ENCODE data around the gene SSBP3. TPM values are rescaled to one million over a fixed set of nuclear protein-coding genes. Genes with fewer than 3 reads are reported as not detected.

Gene SSBP3
- total RNA-seq, 4 donors from 2014 or later = 19.3 to 40.5 (median 31.3) TPM

DNA sequence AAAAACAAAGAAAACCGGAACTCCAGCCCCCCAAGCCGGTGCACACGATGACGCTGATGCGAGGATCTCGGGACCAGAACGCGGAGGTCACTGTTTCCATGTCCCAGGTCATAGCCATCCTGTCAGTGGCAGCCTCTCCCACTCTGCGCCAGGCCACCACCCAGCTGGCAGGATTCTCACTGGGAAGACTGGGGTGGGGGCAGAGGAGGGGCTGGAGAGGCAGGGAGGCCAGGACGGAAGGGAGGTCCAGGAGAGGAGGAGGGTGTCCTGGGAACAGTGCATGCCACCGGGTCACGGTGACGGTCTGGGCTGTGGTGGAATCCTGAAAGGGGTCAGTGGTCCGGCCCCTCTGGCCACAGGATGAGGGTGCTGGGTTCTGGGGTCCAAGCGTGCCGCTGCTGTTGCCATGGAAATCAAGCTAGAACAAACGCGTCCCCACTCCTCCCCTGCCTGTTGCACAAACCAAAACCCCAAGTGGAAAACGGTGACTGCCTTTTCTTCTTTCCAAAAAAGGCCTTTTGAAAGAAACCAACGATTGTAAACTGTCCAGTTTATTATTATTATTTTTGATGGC, 180.1 kb downstream of the SSBP3 start:
- no peak overlapping the region for H3K4me3 ChIP-seq (ENCODE audit: low read depth, poor library complexity, severe bottlenecking)
- intact Hi-C loops (cut with DNase I; ENCODE audit: low total_unique reads) = no loop called here
- no peak for TF ChIP-seq CTCF (IDR thresholded peaks at IDR 0.05)
- no peak for TF ChIP-seq POLR2A (IDR thresholded peaks at IDR 0.05)
- 84 to 87% methylated on average over 20 of the region's 20 CpGs for WGBS, 2 donors
- DNase-seq (ENCODE audit: low spot score in 2 of 2) = no peak

DNA sequence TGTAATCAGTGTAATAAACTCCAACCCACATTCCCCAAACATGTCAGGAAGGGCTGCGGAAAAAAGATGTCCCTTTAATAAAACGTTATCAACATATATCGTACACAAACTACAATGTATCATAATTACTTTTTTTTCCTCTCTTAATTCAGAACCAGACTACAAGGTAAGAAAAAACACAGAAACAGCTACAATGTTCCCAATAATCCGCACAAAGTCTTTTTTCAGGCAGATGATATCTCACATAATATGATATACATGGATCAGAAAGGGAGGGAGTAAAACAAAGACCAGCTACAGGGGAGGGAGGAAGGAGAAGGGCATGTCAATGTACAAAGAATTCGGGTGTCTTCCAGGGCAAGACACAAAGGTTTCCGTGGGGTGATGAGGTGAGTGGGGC, 180.8 kb downstream of the SSBP3 start:
- TF ChIP-seq POLR2A (IDR thresholded peaks at IDR 0.05) (no peak), CTCF (IDR thresholded peaks at IDR 0.05) (no peak)
- H3K4me3 ChIP-seq (ENCODE audit: low read depth, poor library complexity, severe bottlenecking) = no peak overlapping the region
- DNase-seq (ENCODE audit: low spot score in 2 of 2) = no peak
- WGBS, 2 donors = 79 to 85% methylated on average over 6 of the region's 6 CpGs
- intact Hi-C loops (cut with DNase I; ENCODE audit: low total_unique reads) = no loop called here

GRCh38 chr1:54224233-54224632, 182.0 kb downstream of the SSBP3 start:
- H3K4me3 ChIP-seq (ENCODE audit: low read depth, poor library complexity, severe bottlenecking) = no peak overlapping the region
- intact Hi-C loops (cut with DNase I; ENCODE audit: low total_unique reads) = no loop called here
- no peak for DNase-seq (ENCODE audit: low spot score in 2 of 2)
- TF ChIP-seq POLR2A (IDR thresholded peaks at IDR 0.05) (no peak), CTCF (IDR thresholded peaks at IDR 0.05) (no peak)
- WGBS, 2 donors = 62 to 75% methylated on average over 6 of the region's 6 CpGs

GRCh38 chr1:54223441-54224202, 182.6 kb downstream of the SSBP3 start:
- intact Hi-C loops (cut with DNase I; ENCODE audit: low total_unique reads) = no loop called here
- 85 to 86% methylated on average over 11 to 16 of the region's 16 CpGs for WGBS, 2 donors
- TF ChIP-seq POLR2A (IDR thresholded peaks at IDR 0.05) (no peak), CTCF (IDR thresholded peaks at IDR 0.05) (no peak)
- no peak overlapping the region for H3K4me3 ChIP-seq (ENCODE audit: low read depth, poor library complexity, severe bottlenecking)
- no peak for DNase-seq (ENCODE audit: low spot score in 2 of 2)

GRCh38 chr1:54222711-54223110, 183.5 kb downstream of the SSBP3 start:
- no peak for DNase-seq (ENCODE audit: low spot score in 2 of 2)
- 63 to 78% methylated on average over 6 of the region's 6 CpGs for WGBS, 2 donors
- intact Hi-C loops (cut with DNase I; ENCODE audit: low total_unique reads) = no loop called here
- no peak overlapping the region for H3K4me3 ChIP-seq (ENCODE audit: low read depth, poor library complexity, severe bottlenecking)
- TF ChIP-seq CTCF (IDR thresholded peaks at IDR 0.05) (no peak), POLR2A (IDR thresholded peaks at IDR 0.05) (no peak)
